Breast epithelium (tissue), 4 donors: ENCODE data around the gene LMAN1. TPM values are rescaled to one million over a fixed set of nuclear protein-coding genes. Genes with fewer than 3 reads are reported as not detected.

ENCODE experiments used
- DNase-seq, 2 donors: peaks; one replicate each; pipeline ENCODE4 v3.0.0-alpha.2; 2019; ENCODE audit warnings: low spot score in 2 of 2
- H3K27ac ChIP-seq, 2 donors: fragments of 200-600 bp; sonication (generic) in 1 of 2; one replicate each; pipeline ENCODE4 v1.5.1; 2016 to 2019; ENCODE audit warnings: mild to moderate bottlenecking in 1 of 2
- H3K27me3 ChIP-seq, 2 donors: fragments of 200-600 bp; sonication (generic) in 1 of 2; one replicate each; pipeline versions ENCODE4 v1.5.1 to v1.6.0; 2017 to 2019; ENCODE audit warnings: control low read depth in 1 of 2, mild to moderate bottlenecking in 1 of 2
- H3K36me3 ChIP-seq: fragments of 200-600 bp; one replicate; pipeline ENCODE4 v1.5.1; 2019
- H3K4me1 ChIP-seq, 2 donors: fragments of 200-600 bp; sonication (generic); one replicate each; pipeline ENCODE4 v1.5.1; 2016 to 2019; ENCODE audit warnings: control low read depth in 1 of 2
- H3K4me3 ChIP-seq, 3 donors: fragments of 200-600 bp; sonication (generic); 1 replicate in 2 of 3; 2 replicates in 1 of 3; pipeline ENCODE4 v1.5.1; 2016 to 2019; ENCODE audit warnings: mild to moderate bottlenecking in 3 of 3, moderate library complexity in 2 of 3
- H3K9me3 ChIP-seq, 2 donors: fragments of 200-600 bp; sonication (generic) in 1 of 2; one replicate each; pipeline ENCODE4 v1.5.1; 2016 to 2019; ENCODE audit warnings: control low read depth in 1 of 2
- CTCF ChIP-seq, 3 donors: fragments of 450-650 bp; IDR thresholded peaks; one replicate each; pipeline ENCODE4 v1.5.1; 2016 to 2017; ENCODE audit warnings: antibody characterized with exemption in 3 of 3, mild to moderate bottlenecking in 3 of 3, moderate library complexity in 3 of 3
- POLR2A ChIP-seq: fragments of 450-650 bp; IDR thresholded peaks from one replicate; pipeline ENCODE4 v1.6.1; 2016; ENCODE audit warnings: antibody characterized with exemption, mild to moderate bottlenecking, moderate library complexity
- POLR2AphosphoS5 ChIP-seq, 3 donors: sonication (generic); formaldehyde crosslinking; IDR thresholded peaks; one replicate each; pipeline ENCODE4 v1.6.1; 2017; ENCODE audit warnings: antibody characterized with exemption in 3 of 3
- intact Hi-C: fragments of 100-400 bp; cut with DNase I; formaldehyde crosslinking; loops from one replicate; pipeline ENCODE4 v1.15.1; 2023; ENCODE audit warnings: low total_unique reads
- total RNA-seq, 3 donors: library from RNA; depleted of rRNA; stranded (reverse); fragments of >200 nt; gene quantifications; one replicate each; pipeline ENCODE4 v1.1.0, GENCODE V29; 2016

LMAN1 gene
- total RNA-seq, 3 donors from 2014 or later = 86.9 to 110 (median 95.7) TPM

- intact Hi-C loops = no loop called here
These were observed 6.7 kb downstream of the LMAN1 start for GRCh38 chr18:59352250-59352855.

GRCh38 chr18:59345556-59345955, 13.5 kb downstream of the LMAN1 start:
- DNase-seq = no peak
- Histone ChIP-seq H3K4me1 (no peaks in the 10 kb centered on the region), H3K36me3 (peaks cover 17% of the 10 kb centered on the region), H3K9me3 (peaks cover 0 to 16% of the 10 kb centered on the region in 2 donors), H3K27ac (no peak overlapping the region), H3K4me3 (no peak overlapping the region), H3K27me3 (no peaks in the 10 kb centered on the region)
- intact Hi-C loops = no loop called here
- no peak for TF ChIP-seq CTCF (IDR thresholded peaks at IDR 0.05)
- no peak for TF ChIP-seq POLR2A
- TF ChIP-seq POLR2AphosphoS5 (IDR thresholded peaks at IDR 0.05) = no peak

More at GRCh38 chr18:59352250-59352855, 6.7 kb downstream of the LMAN1 start:
- H3K4me1 ChIP-seq = peaks cover 0 to 5% of the 10 kb centered on the region in 2 donors
- H3K27ac ChIP-seq = no peak overlapping the region
- H3K4me3 ChIP-seq = no peak overlapping the region
- no peaks in the 10 kb centered on the region for H3K27me3 ChIP-seq
- H3K9me3 ChIP-seq = no peaks in the 10 kb centered on the region
- peaks cover 25% of the 10 kb centered on the region for H3K36me3 ChIP-seq
- TF ChIP-seq CTCF (IDR thresholded peaks at IDR 0.05) = no peak
- no peak for TF ChIP-seq POLR2AphosphoS5 (IDR thresholded peaks at IDR 0.05)
- TF ChIP-seq POLR2A = no peak
- DNase-seq = no peak

GRCh38 chr18:59344996-59345395, 14.1 kb downstream of the LMAN1 start:
- Histone ChIP-seq H3K4me3 (no peak overlapping the region), H3K27me3 (no peaks in the 10 kb centered on the region), H3K36me3 (peaks cover 17% of the 10 kb centered on the region), H3K4me1 (no peaks in the 10 kb centered on the region), H3K27ac (no peak overlapping the region), H3K9me3 (peaks cover 5 to 21% of the 10 kb centered on the region in 2 donors)
- no peak for TF ChIP-seq CTCF (IDR thresholded peaks at IDR 0.05)
- TF ChIP-seq POLR2AphosphoS5 (IDR thresholded peaks at IDR 0.05) = no peak
- TF ChIP-seq POLR2A = no peak
- intact Hi-C loops = no loop called here
- DNase-seq = no peak

GRCh38 chr18:59343926-59344325, 15.1 kb downstream of the LMAN1 start:
- Histone ChIP-seq H3K36me3 (peaks cover 17% of the 10 kb centered on the region), H3K9me3 (peaks cover 8 to 28% of the 10 kb centered on the region in 2 donors), H3K4me3 (no peak overlapping the region), H3K4me1 (no peaks in the 10 kb centered on the region), H3K27ac (no peak overlapping the region), H3K27me3 (no peaks in the 10 kb centered on the region)
- intact Hi-C loops = no loop called here
- TF ChIP-seq POLR2A (no peak), CTCF (IDR thresholded peaks at IDR 0.05) (no peak), POLR2AphosphoS5 (IDR thresholded peaks at IDR 0.05) (no peak)
- no peak for DNase-seq

GRCh38 chr18:59340817-59341216, 18.2 kb downstream of the LMAN1 start:
- Histone ChIP-seq H3K27me3 (no peaks in the 10 kb centered on the region), H3K4me1 (no peaks in the 10 kb centered on the region), H3K4me3 (no peak overlapping the region), H3K27ac (no peak overlapping the region), H3K36me3 (peaks cover 17% of the 10 kb centered on the region), H3K9me3 (peaks cover 8 to 28% of the 10 kb centered on the region in 2 donors)
- no peak for TF ChIP-seq POLR2AphosphoS5 (IDR thresholded peaks at IDR 0.05)
- TF ChIP-seq POLR2A = no peak
- no peak for TF ChIP-seq CTCF (IDR thresholded peaks at IDR 0.05)
- intact Hi-C loops = no loop called here
- no peak for DNase-seq
